KOPT-K1 (cell line): ENCODE data around the gene GRB10.
"Not testable (repeated sequence)": the region's sequence is repeated elsewhere in the genome, so short reads cannot be mapped to it uniquely, and the experiment has no call there.

Experiments used
- H3K27ac ChIP-seq: fragments of 200-600 bp; sonication (generic); 2 replicates; pipeline ENCODE4 v1.5.1; 2016; ENCODE audit warnings: antibody characterized with exemption, mild to moderate bottlenecking, low read depth, low read length; ENCODE audit not compliant: poor library complexity, severe bottlenecking
- H3K36me3 ChIP-seq: fragments of 200-600 bp; sonication (generic); 2 replicates; pipeline ENCODE4 v1.5.1; 2017; ENCODE audit warnings: antibody characterized with exemption, mild to moderate bottlenecking, low read length, moderate library complexity; ENCODE audit not compliant: insufficient read depth
- H3K9me3 ChIP-seq: fragments of 200-600 bp; sonication (generic); 2 replicates; pipeline ENCODE4 v1.5.1; 2017; ENCODE audit warnings: antibody characterized with exemption, low read length, mild to moderate bottlenecking; ENCODE audit not compliant: insufficient read depth, poor library complexity, severe bottlenecking

Gene GRB10

GRCh38 chr7:50584386-50584785, 198.3 kb downstream of the GRB10 start:
- no peak overlapping the region for H3K27ac ChIP-seq
- H3K9me3 ChIP-seq = peaks cover 19% of the 10 kb centered on the region
- H3K36me3 ChIP-seq = no peaks in the 10 kb centered on the region

- H3K27ac ChIP-seq, H3K36me3 ChIP-seq: not testable (repeated sequence)
- peaks cover 19% of the 10 kb centered on the region for H3K9me3 ChIP-seq
Measured at GRCh38 chr7:50583295-50583694, 199.4 kb downstream of the GRB10 start.

- H3K27ac ChIP-seq, H3K36me3 ChIP-seq: not testable (repeated sequence)
- H3K9me3 ChIP-seq = peaks cover 19% of the 10 kb centered on the region
Measured at GRCh38 chr7:50582271-50582670, 200.4 kb downstream of the GRB10 start.

- not testable (repeated sequence) for H3K27ac ChIP-seq, H3K36me3 ChIP-seq
- peaks cover 19% of the 10 kb centered on the region for H3K9me3 ChIP-seq
Measured at GRCh38 chr7:50580666-50581065, 202.0 kb downstream of the GRB10 start.

- peaks cover 19% of the 10 kb centered on the region for H3K9me3 ChIP-seq
- no peaks in the 10 kb centered on the region for H3K36me3 ChIP-seq
Measured at GRCh38 chr7:50580057-50580456, 202.6 kb downstream of the GRB10 start.

GRCh38 chr7:50578105-50578504, 204.6 kb downstream of the GRB10 start:
- not testable (repeated sequence) for H3K9me3 ChIP-seq, H3K27ac ChIP-seq, H3K36me3 ChIP-seq

More at GRCh38 chr7:50580057-50580456, 202.6 kb downstream of the GRB10 start:
- no peak overlapping the region for H3K27ac ChIP-seq

- Histone ChIP-seq H3K9me3 (no peaks in the 10 kb centered on the region), H3K36me3 (no peaks in the 10 kb centered on the region), H3K27ac (no peak overlapping the region)
Measured at GRCh38 chr7:50577569-50577968, 205.1 kb downstream of the GRB10 start.

- not testable (repeated sequence) for H3K27ac ChIP-seq, H3K9me3 ChIP-seq, H3K36me3 ChIP-seq
Measured at GRCh38 chr7:50576388-50576787, 206.3 kb downstream of the GRB10 start.

- no peaks in the 10 kb centered on the region for H3K36me3 ChIP-seq
- H3K9me3 ChIP-seq = no peaks in the 10 kb centered on the region
- no peak overlapping the region for H3K27ac ChIP-seq
Measured at GRCh38 chr7:50567715-50568261, 214.9 kb downstream of the GRB10 start.

- H3K27ac ChIP-seq = no peak overlapping the region
- no peaks in the 10 kb centered on the region for H3K9me3 ChIP-seq
- H3K36me3 ChIP-seq = no peaks in the 10 kb centered on the region
Measured at GRCh38 chr7:50565977-50566376, 216.7 kb downstream of the GRB10 start.

- Histone ChIP-seq H3K9me3 (no peaks in the 10 kb centered on the region), H3K27ac (no peak overlapping the region), H3K36me3 (no peaks in the 10 kb centered on the region)
Measured at GRCh38 chr7:50565559-50565916, 217.2 kb downstream of the GRB10 start.

GRCh38 chr7:50564640-50565558, 217.8 kb downstream of the GRB10 start, which contains the start of gene DDC:
TSS of gene DDC (minus strand) at chr7:50565405. CDS start at chr7:50544085, 21,320 bp downstream.
- Histone ChIP-seq H3K27ac (no peak within 1 kb of the TSS), H3K36me3 (no peaks in the 10 kb centered on the region), H3K9me3 (no peaks in the 10 kb centered on the region)

GRCh38 chr7:50564171-50564570, 218.5 kb downstream of the GRB10 start:
- Histone ChIP-seq H3K27ac (no peak overlapping the region), H3K9me3 (no peaks in the 10 kb centered on the region), H3K36me3 (no peaks in the 10 kb centered on the region)

- no peak overlapping the region for H3K27ac ChIP-seq
- H3K9me3 ChIP-seq = no peaks in the 10 kb centered on the region
- no peaks in the 10 kb centered on the region for H3K36me3 ChIP-seq
Measured at GRCh38 chr7:50562136-50562535, 220.6 kb downstream of the GRB10 start.

GRCh38 chr7:50560865-50561351, 221.8 kb downstream of the GRB10 start:
- no peak overlapping the region for H3K27ac ChIP-seq
- H3K36me3 ChIP-seq = no peaks in the 10 kb centered on the region
- no peaks in the 10 kb centered on the region for H3K9me3 ChIP-seq

- Histone ChIP-seq H3K27ac (no peak overlapping the region), H3K9me3 (no peaks in the 10 kb centered on the region), H3K36me3 (no peaks in the 10 kb centered on the region)
Measured at GRCh38 chr7:50559881-50560280, 222.8 kb downstream of the GRB10 start.
